ENCODE data around the gene FCER1G.

The FCER1G gene

DNA sequence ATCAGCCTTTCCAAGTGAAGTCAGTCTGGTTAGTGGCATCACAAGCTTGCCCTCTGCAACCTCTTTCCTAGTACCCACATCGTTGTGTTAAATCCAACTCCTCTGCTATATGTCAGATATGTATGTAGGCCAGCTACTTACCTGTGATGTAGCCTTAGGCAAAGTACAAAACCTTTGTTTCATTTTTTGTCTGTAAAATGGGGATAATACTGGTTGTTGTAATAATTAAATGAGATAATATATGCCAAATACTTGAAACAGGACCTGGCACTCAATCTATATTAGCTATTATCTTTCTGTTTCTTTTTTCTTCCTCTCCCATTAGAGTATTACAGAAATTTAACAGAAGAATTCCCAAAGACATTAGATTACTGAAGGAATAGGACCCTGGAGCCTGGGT lies 44.7 kb downstream of the FCER1G start:
- H3K4me1 ChIP-seq (ENCODE audit: control insufficient read depth in 1 of 2, insufficient read depth in 2 of 2, low read length in 2 of 2) = peaks cover 0 to 14% of the 10 kb centered on the region in 2 donors
- H3K9me3 ChIP-seq (ENCODE audit: control insufficient read depth in 1 of 2, low read length in 2 of 2) = peaks cover 0 to 6% of the 10 kb centered on the region in 2 donors
- H3K36me3 ChIP-seq (ENCODE audit: control insufficient read depth in 1 of 2, insufficient read depth in 2 of 2, low read length in 2 of 2) = no peaks in the 10 kb centered on the region
- H3K27ac ChIP-seq (ENCODE audit: low read length) = no peak overlapping the region
- H3K27me3 ChIP-seq (ENCODE audit: low read depth, low read length) = peaks cover 36% of the 10 kb centered on the region
- peak overlapping the region; percentile 51 to 83 for H3K4me3 ChIP-seq (ENCODE audit: low read depth in 1 of 2, low read length in 2 of 2)

DNA sequence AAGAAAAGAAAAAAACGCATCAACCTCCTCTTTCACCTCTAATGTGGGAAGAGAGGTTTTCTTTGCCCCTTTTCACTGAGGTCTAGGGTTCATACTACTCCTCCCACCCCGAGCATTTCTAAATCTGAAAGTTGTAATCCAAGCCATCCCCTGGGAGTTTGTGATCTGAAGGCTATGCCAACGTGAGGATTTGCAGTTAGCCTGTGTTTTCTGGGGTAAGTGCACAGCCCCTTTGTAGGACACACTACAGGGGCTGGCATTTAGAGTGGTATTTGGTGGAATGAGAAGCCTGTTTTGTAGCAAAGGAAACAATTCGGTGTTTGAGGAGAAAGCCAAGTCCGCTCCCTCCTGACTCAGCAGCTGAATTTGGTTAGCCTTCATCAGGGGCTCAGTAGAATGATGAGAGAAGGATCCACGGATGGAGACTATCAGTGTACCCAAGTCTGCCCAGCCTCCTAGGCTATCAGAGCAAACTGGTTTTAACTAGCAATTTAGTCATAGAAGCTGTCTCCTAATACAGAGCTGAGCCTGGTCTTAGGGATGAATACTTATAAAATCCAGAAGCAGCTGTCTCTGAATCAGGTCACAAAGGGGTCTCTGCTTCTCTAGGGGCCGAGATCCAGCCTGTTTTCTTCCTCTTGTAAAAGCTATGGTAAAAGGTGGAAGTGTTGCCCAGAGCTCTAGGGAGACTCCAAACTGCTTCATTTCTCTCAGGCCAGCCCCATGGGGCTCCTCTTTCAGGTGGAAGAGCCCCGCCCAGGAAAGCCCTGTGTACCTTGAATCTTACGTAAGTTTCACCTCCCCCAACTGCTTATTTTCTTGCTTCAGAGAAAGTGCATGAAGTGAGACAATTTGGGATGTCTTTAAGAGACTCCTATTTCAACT lies 45.5 kb downstream of the FCER1G start:
- Histone ChIP-seq H3K4me3 (ENCODE audit: low read depth in 1 of 2, low read length in 2 of 2) (peak overlapping the region in 1 of 2 donors; percentile 4), H3K4me1 (ENCODE audit: control insufficient read depth in 1 of 2, insufficient read depth in 2 of 2, low read length in 2 of 2) (peaks cover 0 to 14% of the 10 kb centered on the region in 2 donors), H3K9me3 (ENCODE audit: control insufficient read depth in 1 of 2, low read length in 2 of 2) (peaks cover 0 to 6% of the 10 kb centered on the region in 2 donors), H3K27me3 (ENCODE audit: low read depth, low read length) (peaks cover 36% of the 10 kb centered on the region), H3K27ac (ENCODE audit: low read length) (no peak overlapping the region), H3K36me3 (ENCODE audit: control insufficient read depth in 1 of 2, insufficient read depth in 2 of 2, low read length in 2 of 2) (no peaks in the 10 kb centered on the region)

DNA sequence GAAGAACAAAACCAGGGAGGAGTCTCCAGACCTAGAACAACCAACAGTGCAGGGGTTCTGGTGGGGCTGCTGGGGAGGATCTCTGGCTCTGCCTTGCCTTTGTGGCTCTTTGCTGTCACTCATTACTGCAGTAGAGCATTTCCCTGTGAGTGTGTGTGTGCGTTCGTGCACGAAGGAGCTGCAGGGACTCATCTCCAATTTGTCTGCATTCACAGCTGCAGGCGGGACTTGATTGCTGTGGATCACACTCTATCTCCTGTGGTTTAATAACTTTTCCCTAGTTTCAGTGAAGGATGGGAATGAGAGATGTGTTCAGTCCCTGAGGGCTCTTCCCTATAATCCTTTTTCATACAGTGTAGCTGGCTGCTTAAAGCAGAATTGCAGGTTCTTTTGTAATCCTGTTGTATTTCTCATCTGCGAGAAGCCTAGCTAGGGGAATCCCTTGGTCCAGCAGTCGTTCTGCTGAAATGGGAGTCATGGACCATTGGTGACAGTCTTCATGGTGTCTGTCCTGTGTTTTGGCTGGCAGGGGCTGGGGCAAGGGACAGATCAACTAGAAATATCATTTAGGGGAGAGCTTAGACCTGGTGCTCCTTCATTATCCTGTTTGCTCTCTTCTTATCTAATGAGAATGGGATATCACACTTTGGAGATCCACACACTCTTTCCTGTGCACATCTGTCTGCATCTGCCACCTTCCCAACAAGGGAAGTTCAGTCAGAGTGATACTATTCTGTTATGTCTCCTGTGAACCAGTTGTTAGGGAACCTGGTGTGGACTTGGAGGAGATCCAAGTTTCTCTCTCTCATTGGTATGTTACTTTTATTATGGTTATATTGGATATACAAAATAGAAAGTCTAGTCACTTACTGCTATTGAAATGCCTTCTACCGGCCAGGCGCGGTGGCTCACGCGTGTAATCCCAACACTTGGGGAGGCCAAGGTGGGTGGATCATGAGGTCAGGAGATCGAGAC lies 46.5 kb downstream of the FCER1G start:
- peaks cover 0 to 6% of the 10 kb centered on the region in 2 donors for H3K9me3 ChIP-seq (ENCODE audit: control insufficient read depth in 1 of 2, low read length in 2 of 2)
- peak overlapping the region in 1 of 2 donors; percentile 4 for H3K4me3 ChIP-seq (ENCODE audit: low read depth in 1 of 2, low read length in 2 of 2)
- H3K36me3 ChIP-seq (ENCODE audit: control insufficient read depth in 1 of 2, insufficient read depth in 2 of 2, low read length in 2 of 2) = no peaks in the 10 kb centered on the region
- H3K27ac ChIP-seq (ENCODE audit: low read length) = no peak overlapping the region
- peaks cover 36% of the 10 kb centered on the region for H3K27me3 ChIP-seq (ENCODE audit: low read depth, low read length)
- H3K4me1 ChIP-seq (ENCODE audit: control insufficient read depth in 1 of 2, insufficient read depth in 2 of 2, low read length in 2 of 2) = peaks cover 4 to 22% of the 10 kb centered on the region in 2 donors

DNA sequence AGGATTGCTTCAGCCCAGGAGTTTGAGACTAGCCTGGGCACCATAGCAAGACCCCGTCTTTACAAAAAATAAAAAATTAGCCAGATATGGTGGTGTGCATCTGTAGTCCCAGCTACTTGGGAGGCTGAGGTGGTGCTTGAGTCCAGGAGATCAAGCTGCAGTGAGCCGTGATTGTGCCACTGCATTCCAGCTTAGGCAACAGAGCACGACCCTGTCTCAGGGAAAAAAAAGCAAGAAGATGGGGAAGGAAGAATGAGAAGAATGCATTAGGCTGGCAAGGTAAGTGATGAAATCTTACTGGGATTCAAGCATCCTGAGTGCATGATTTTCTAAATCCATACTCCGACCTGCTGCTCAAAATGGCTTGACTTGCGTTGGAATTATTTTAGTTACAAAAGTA lies 50.2 kb downstream of the FCER1G start:
- H3K27me3 ChIP-seq (ENCODE audit: low read depth, low read length) = peaks cover 9% of the 10 kb centered on the region
- no peaks in the 10 kb centered on the region for H3K36me3 ChIP-seq (ENCODE audit: control insufficient read depth in 1 of 2, insufficient read depth in 2 of 2, low read length in 2 of 2)
- H3K9me3 ChIP-seq (ENCODE audit: control insufficient read depth in 1 of 2, low read length in 2 of 2) = no peaks in the 10 kb centered on the region
- H3K4me1 ChIP-seq (ENCODE audit: control insufficient read depth in 1 of 2, insufficient read depth in 2 of 2, low read length in 2 of 2) = peaks cover 12 to 23% of the 10 kb centered on the region in 2 donors
- no peak overlapping the region for H3K27ac ChIP-seq (ENCODE audit: low read length)
- no peak overlapping the region for H3K4me3 ChIP-seq (ENCODE audit: low read depth in 1 of 2, low read length in 2 of 2)

DNA sequence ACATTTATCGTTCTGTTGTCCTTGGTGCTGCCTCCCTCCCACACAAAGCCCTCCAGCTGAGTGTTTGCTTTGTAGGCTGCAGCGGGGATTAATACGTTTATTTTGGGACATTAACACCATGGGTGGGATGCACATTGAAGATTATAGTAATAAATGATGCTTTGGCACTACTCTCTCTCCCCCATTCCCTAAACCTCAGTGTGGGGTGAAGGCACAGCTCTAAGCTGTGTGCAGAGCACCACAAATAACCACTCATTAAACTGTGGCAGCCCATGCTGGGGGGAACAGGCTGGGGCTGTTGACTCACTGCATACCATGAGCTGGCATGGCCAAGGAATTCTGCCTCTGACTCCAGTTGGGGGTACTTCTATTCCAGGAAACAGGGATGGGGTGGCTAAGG lies 51.1 kb downstream of the FCER1G start:
- Histone ChIP-seq H3K4me1 (ENCODE audit: control insufficient read depth in 1 of 2, insufficient read depth in 2 of 2, low read length in 2 of 2) (peaks cover 12 to 20% of the 10 kb centered on the region in 2 donors), H3K27ac (ENCODE audit: low read length) (peak overlapping the region; percentile 74), H3K4me3 (ENCODE audit: low read depth in 1 of 2, low read length in 2 of 2) (no peak overlapping the region)

DNA sequence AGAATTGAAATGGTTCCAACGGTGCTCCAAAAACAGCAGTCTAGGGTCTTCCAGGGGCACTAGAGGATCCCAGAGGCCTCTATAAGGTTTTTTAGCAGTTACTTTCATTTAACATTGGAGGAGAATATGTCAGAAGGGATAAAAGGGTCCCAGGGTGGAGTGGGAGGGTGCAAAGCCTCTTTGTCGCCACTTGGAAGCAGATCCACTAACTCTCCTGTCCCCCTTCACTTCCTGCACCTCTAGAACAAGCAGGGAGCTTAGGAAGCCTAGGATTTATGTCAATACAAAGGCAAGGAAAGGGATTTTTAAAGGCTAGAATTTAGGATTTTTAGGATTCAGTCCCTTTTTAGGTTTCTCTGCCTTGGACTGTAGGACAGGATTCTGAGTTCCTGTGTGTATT lies 51.7 kb downstream of the FCER1G start:
- H3K9me3 ChIP-seq (ENCODE audit: control insufficient read depth in 1 of 2, low read length in 2 of 2) = no peaks in the 10 kb centered on the region
- H3K36me3 ChIP-seq (ENCODE audit: control insufficient read depth in 1 of 2, insufficient read depth in 2 of 2, low read length in 2 of 2) = no peaks in the 10 kb centered on the region
- H3K4me1 ChIP-seq (ENCODE audit: control insufficient read depth in 1 of 2, insufficient read depth in 2 of 2, low read length in 2 of 2) = peaks cover 12 to 20% of the 10 kb centered on the region in 2 donors
- H3K4me3 ChIP-seq (ENCODE audit: low read depth in 1 of 2, low read length in 2 of 2) = no peak overlapping the region
- peak overlapping the region; percentile 74 for H3K27ac ChIP-seq (ENCODE audit: low read length)
- no peaks in the 10 kb centered on the region for H3K27me3 ChIP-seq (ENCODE audit: low read depth, low read length)

More for the DNA sequence above, 51.1 kb downstream of the FCER1G start:
- Histone ChIP-seq H3K27me3 (ENCODE audit: low read depth, low read length) (peaks cover under 1% of the 10 kb centered on the region), H3K36me3 (ENCODE audit: control insufficient read depth in 1 of 2, insufficient read depth in 2 of 2, low read length in 2 of 2) (no peaks in the 10 kb centered on the region), H3K9me3 (ENCODE audit: control insufficient read depth in 1 of 2, low read length in 2 of 2) (no peaks in the 10 kb centered on the region)

DNA sequence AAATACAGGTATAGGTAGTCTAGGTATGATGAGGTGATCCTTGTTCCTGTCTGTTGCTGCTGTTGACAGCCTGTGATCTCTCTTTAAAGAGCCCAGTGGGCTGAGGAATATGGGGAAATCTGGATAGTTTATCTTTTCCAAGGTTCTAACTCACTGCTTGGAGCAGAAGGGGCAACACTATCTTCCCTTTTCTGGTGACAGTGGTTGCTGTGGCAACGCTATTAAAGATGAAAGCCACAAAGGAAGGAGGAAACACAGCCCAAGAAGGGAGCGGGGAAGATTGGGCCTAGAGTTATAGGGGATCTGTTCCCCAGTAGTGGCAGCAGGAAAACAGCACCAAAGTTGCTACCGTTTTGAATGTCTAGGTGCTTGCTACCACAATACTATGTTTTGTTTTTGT lies 52.2 kb downstream of the FCER1G start:
- peak overlapping the region; percentile 74 for H3K27ac ChIP-seq (ENCODE audit: low read length)
- peaks cover 12 to 20% of the 10 kb centered on the region in 2 donors for H3K4me1 ChIP-seq (ENCODE audit: control insufficient read depth in 1 of 2, insufficient read depth in 2 of 2, low read length in 2 of 2)

More for the DNA sequence above, 52.2 kb downstream of the FCER1G start:
- Histone ChIP-seq H3K9me3 (ENCODE audit: control insufficient read depth in 1 of 2, low read length in 2 of 2) (no peaks in the 10 kb centered on the region), H3K4me3 (ENCODE audit: low read depth in 1 of 2, low read length in 2 of 2) (no peak overlapping the region), H3K36me3 (ENCODE audit: control insufficient read depth in 1 of 2, insufficient read depth in 2 of 2, low read length in 2 of 2) (no peaks in the 10 kb centered on the region), H3K27me3 (ENCODE audit: low read depth, low read length) (no peaks in the 10 kb centered on the region)

Measured in muscle layer of duodenum (tissue), 2 donors.